HG02943 (cell line): ENCODE measurements around the gene VAV3.

Experiments
- ATAC-seq: cut with Tn5 transposase; IDR thresholded peaks from one replicate; pipeline ENCODE4 v1.9.1; 2021; ENCODE audit warnings: mild to moderate bottlenecking, low read depth, moderate library complexity; ENCODE audit not compliant: unreplicated experiment

The VAV3 gene

DNA sequence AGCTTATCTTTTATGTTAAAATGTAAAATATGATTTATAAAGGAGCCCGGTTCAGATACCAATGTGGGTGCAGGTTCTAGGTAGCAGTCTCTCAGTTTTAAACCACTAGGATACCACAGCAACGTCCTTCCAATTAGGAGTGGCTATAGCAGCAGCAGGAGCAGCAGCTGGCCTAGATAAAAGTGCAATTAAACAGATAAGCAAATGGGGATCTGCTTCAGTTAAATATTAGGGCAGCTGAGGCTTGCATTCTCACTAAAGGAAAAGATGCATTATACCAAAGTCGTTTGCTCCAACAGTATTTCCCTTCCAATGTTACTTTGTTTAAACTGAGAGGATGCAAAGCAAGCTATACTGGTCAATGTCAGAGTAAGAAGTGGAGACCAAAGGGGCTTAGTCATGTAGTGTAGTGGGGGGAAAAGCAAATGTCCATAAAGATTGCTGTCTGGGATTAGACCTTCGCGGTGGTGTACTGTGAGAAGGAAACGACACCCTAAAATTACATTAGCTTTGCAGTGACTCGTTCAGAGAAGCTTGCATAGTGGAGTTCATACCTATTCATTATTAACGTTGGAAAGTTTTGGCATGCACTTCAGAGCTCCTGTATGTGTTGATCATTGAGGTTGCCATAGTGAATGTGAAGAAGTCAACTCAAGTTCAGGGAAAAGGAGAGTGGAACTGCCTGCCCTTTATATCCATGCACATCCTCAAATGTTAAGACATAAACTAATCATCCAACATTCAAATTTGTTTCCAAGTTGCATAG is 272.2 kb downstream of the VAV3 start:
- ATAC-seq = no peak

DNA sequence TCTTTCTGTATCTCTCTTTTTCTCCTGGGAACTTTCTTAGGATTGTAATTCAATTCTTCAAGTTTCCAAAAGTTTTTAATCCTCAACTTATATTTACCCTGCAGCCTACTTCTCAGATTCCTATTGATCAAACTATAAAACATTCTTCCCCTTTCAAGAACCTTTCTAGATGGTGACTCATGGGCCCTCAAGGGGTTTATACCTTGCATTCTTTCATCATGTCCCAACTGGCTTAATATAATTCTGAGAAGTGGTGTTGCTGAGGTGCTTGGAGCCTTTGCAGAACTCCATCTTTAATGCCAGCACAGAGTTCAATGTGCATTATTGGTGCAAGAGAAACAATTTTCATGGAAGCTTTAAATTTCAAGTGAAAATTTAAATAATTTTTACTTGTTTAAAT is 273.4 kb downstream of the VAV3 start:
- no peak for ATAC-seq

DNA sequence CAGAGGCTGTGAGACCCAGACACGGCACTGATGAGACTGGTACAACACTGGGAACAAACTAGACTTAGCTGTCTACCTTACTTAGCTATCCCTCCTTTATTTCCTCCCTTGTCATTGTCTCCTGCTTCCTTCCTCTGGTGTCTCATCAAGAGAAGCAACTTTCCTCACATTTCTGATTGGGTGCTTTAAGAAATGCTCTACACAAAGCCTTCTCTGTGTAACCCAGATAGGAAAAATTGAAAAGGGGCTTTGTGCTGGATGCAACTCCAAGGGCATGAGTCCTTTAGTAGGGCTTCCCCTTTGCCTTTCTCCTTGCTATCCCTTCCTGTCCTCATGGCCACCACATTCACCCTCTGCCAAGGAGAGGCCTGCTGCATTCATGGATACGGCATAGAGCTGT is 274.5 kb downstream of the VAV3 start:
- ATAC-seq = no peak

DNA sequence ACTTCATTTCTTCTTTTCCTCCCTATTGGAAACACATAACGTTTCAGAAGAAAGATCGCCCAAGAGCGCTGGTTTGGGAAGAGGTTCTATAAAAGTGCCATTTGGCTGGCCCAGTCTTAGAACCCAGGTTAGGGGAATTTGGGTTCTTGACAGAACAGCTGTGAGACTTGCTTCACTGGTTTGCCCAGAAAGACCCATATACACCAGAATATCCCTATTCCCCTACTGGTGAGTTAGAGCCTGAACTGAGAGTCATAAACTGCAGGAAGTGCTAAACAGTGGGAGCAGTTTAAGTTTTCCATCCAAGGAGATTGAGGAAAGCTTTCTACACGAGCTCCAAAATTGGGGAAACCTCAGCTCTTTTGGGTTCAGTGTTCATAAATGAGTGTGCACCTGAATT is 275.2 kb downstream of the VAV3 start:
- ATAC-seq = no peak

DNA sequence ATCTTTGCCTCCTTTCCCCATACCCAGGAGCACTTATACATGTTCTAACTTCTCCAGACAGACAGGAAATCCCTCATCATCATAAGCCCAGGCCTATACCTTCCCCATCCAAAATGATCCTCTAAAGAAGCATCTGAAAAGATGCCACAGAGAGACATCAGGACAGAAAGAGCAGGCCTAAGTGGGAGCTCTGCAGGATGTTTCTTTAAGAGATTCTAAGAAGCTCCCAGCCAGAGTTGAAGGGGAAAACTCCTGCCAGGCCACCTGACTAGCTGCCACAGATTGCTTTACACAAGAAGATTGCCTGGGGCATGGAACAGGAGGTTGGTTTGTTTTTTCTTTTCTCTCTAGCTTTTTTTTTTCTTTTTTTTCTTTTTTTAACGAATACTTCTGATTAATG is 275.8 kb downstream of the VAV3 start:
- no peak for ATAC-seq

DNA sequence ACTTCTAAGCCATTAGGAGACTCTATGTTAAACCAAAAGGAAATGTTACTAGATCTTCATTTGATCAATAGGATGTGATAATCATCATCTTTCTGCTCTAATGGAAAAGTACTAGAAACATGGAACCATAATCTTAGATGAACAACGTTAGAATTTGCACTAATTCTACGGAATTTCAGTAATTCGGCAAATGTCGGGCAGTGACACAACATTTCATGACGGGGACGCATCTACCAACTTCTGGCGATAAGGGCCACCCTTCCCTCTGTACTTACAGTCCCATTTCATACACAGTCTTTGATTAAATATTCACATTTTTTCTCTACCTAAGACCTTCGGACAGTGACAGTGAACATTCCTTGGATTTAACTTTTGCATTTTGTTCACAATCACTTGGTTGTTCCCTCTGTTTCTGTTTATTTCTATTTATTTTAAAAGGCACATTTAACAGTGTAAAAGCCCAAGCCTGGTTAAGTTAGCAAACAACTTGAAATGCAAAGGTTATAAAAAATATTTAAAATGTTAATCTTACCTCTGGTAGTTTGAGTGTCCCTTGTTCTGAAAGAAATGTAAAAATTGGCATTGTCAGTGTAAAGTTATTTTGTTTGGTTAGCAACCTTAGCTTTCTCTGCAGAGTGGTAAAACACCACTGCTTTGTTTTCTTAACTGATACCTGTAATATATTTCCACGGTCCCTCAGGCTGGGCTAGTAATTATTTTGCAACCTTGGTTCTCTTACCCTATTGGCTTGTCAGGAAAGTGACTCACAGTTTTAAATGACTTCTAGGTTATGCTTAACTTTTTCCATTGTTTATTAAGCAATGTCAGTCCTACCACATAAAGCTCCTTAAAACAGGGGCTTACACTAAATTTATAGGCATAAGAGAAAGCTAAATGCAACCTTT is 276.9 kb downstream of the VAV3 start:
- ATAC-seq = no peak

DNA sequence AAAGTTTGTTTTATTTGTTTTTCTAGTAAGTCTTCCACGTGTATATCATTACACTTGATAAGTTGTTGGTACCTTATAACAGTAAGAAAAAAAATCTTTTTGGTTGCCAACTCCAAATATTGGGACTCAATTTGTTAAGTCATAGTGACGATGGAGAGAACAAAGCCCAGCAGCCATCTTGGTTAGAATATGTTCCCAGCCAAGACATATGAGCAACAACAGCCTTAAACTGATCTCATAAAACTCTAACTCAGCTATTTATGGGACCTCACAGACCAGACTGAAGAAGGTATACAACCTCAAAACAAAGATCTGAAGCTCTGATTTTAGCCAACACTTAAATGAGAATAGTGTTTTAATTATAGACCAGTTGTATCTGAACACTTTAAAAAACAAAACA is 281.3 kb downstream of the VAV3 start:
- ATAC-seq = no peak

DNA sequence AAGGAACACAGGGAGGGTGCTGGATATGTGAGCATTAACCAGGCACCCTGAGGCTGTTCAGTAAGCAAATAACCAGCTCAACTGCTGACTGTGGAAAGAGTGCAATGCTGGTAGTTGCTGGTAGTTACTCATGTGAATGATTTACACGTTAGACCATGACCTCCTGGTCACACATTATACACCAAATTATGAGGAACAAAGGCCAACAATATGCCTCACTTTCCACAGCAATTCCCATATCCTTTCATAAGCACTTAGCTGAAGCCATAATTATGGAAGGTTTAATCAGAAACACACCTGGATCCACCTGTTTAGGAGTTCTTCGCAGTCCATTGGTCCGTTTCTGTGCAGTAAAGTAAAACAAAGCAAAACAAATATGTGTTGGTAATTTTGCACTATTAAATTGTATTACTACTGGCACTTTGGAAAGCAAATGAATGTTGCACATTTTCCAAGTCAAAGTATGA is 281.8 kb downstream of the VAV3 start:
- no peak for ATAC-seq

DNA sequence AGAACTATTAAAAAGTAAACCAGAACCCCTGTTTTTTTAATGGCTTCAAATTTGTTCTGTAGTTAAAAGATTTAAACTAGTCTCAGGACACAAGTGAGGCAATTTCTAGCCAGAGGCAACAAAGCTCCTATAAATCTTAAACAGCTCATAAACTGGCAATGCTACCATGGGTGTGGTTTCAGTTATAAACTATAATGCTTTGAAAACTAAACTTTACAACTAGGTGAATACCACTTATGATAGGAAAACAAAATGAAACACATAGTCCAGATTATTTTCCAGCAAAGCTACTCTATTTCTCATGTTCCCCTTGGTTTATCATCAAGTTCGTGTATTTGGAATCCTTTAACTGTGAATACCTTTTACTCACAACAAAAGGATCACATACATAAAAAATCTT is 282.5 kb downstream of the VAV3 start:
- no peak for ATAC-seq

DNA sequence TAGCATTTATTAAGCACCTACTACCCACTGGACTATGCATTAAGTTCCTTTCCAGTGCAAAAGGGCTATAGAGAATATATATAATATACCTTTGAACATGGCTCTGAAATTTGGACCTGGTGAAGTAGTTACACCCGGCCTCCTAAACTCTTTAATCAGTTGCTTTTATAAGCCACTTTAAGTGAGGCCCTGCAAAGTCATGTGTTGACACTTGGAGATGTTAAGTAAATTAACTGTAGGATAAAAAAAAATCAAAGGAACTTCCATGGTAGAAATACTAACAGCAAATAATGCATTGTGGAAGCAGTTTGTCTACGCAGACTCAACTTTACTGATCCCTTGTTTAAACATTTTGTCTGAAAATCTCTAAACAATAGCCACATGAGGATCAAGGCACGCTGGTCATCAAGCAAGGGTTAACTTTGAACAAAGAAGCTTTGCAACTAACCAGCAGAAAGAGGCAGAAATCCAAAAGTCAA is 283.9 kb downstream of the VAV3 start:
- no peak for ATAC-seq

DNA sequence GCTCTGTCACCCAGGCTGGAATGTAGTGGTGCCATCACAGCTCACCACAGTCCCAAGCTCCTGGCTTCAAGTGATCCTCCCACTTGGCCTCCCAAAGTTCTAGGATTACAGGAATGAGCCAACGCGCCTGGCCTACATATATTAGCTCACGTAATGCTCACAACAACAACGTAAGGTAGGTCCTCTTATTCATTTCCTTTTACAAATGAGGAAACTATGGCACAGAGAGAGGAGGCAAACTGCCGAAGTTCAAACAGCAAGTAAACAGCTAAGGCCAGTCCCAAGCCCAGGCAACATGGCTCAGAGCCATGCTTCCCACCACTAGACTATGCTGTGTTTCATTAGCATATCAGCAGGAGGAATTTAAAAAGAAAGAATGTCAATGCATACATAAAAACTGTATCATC is 284.4 kb downstream of the VAV3 start:
- ATAC-seq = no peak

DNA sequence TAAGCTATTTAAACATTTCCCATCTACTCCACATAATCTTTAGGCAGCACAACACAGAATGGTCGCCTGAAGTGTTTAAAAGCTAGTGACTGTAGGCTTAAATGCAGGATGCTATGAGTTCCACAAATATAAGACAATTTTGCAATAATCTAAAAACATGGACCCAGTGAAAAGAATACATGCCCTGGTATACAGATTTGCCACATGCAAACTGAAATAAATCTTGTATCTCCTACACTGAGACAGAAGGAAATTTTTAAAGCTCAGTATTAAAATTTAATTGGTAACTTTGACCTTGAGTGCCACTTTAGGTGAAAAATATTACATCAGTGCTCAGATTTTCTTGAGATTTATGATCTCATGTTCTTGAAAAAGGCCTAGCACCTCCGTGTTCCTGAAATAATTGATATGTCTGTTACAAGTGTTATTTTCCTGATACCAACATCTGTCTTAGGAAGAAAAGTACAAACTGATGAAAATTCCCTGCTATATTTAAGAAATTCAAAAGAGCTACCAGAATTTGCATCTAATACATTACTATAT is 285.5 kb downstream of the VAV3 start:
- no peak for ATAC-seq

DNA sequence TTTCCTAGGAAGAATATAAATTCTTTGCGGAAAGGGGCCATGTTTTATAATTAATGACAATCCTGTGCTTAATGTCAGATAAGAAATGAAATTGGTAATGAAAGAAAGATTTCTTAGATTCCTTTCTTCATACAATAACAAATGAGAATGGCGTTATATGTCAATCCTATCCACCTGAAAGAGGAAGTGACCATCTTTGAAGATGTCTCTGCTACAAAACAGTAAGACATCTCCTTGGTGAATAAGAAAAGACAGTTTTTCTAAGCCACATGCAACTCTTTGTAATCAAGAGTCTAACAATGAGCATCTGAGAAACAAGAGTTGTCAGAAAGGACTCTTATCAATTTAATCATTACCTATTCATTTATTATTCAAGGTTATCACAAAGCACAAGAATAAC is 286.0 kb downstream of the VAV3 start:
- no peak for ATAC-seq

DNA sequence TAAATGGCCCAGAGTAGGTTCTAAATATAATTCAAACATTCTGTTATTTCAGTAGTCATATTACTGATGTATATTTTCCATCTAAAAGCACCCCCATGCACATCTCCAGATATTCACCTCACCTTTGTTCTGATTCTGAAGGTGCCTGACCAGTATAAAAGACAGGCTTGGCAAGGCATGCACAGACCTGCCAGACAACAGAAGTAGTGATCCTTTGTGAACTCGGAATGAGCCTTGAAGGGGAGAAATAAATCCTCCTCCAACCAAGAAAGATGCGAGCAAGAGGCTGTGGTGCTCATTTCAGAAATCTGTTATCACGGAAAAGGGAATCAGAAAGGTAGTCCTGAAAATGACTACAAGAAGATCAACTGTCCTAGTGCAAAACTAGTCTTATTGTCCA is 287.3 kb downstream of the VAV3 start:
- ATAC-seq = no peak

DNA sequence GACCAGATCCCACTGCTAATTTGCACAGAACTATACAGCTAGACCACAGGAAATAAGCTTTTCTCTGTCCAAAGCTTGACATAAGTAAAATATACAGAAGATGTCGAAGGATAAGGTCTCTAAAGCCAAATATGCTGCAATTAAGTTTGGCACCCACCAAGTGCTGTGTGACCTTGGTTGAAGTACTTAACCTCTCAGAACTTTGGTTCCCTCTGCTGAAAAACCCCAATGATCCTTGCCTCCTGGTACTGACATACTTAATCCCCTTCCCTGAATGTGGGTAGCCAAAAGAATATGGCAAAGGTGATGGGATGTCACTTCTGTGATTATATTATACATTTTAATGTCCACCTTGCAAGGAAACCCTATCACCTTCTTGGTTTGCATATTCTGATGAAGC is 290.5 kb downstream of the VAV3 start:
- no peak for ATAC-seq

DNA sequence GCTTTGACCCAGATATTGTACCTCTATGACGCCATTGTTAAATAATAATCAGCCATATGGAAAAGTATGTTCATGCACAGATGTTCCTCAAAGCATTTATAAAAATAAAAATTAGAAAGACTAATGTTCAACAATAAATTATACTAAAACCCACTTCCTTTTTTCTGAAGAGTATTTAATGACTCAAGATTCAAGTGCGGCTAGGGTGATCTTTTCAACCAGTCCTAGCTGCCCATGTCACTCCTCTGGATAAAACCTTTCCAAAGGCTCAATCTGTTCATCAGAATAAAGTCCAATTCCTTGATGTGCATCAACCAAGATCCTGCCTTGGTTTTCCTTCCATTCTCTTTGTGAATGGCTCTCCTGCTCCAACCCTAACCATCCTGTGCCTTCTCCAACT is 292.0 kb downstream of the VAV3 start:
- no peak for ATAC-seq

DNA sequence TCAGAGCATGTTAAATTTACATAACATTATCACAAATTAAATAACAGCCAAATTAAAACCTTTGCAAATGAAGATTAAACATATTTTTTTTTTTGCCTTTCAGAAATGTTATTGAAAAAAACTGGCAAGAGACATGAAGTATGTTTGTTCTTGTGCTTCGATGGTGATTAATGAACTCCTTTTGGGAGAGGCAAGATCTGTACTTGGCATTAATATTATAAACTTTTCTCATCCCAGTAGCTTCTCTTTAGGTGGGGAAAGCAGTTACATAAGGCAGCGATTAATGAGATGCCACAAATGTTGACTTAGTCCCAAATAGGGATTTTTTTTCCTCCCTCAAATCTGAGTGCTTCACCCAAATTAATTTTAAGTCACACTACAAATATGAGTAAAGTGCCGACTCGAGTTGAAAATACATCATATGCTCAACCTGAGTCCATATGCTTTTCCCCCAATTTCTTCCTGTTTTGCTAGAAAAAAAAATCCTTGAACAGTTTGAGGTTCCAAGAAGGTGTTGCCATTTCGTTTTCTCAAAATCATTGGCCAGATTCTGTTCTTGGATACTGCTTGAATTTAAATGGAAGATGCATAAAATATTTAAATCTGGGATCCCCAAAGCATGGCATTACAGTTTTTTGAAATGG is 294.5 kb downstream of the VAV3 start:
- ATAC-seq = no peak

DNA sequence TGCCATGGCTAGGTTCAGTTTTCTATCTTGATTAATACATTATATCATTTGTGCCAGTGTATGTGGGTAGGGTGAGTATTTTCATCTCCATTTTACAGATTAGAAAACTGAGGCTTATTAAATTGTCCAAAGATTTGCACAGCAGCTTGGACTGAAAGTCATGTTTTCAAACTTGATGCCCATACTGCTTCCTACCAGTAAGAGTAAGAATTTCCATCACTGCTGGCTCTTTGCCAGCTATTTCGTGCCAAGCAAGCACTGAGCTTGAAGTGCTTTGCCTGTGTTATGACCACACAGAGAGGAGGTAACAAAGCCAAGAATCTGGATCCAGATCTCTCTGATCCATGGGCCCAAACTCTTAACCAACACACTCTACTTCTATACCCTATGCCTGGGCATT is 295.0 kb downstream of the VAV3 start:
- no peak for ATAC-seq

DNA sequence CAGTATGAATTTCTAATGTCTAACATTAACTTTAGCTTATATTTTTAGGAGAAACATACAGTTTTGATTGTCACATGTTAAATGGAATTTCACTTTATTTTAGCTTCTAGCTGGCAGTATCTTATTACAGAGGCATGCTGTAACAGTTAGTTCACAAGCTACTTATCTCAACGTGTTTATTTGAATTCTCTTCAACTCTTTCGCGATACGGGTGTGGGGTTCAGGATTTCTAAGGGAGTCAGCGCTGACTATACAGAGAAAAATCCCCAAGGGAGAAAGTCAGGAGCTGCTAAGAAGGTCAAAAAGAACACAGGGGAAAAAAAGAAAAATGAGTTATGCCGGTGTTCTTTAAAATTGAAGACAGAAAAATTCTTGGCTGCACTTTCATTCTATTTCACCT is 296.2 kb downstream of the VAV3 start:
- no peak for ATAC-seq

DNA sequence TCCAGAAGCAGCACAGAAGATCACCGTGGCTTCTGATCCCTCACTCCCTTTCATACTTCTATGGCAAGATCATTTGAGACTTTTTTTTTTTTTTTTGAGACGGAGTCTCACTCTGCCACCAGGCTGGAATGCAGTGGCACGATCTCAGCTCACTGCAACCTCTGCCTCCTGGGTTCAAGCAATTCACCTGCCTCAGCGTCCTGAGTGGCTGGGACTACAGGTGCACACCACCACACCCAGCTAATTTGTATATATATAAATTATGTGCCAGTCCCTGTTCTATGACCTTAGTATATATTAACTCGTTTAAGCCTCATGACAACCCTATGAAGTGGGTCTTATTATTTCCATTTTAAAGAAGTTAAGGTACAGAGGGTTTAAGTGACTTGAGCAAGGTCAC is 298.5 kb downstream of the VAV3 start:
- ATAC-seq = no peak
